Prostate gland (tissue), 2 donors: Measurements from ENCODE around the gene LHCGR.

ENCODE experiments used
- POLR2A ChIP-seq: fragments of 450-650 bp; IDR thresholded peaks from one replicate; pipeline ENCODE4 v1.6.1; 2016; ENCODE audit warnings: antibody characterized with exemption, mild to moderate bottlenecking
- TF ChIP-seq, protein P1 (sequence below), 4 experiments: fragments of 200-600 bp in 2 of 4; fragments of 450-650 bp in 2 of 4; sonication (generic) in 2 of 4; IDR thresholded peaks; 1 replicate in 3 of 4; 2 replicates in 1 of 4; pipeline ENCODE4 v1.5.1; 2016 to 2019; ENCODE audit warnings: antibody characterized with exemption in 4 of 4, mild to moderate bottlenecking in 2 of 4, moderate library complexity in 2 of 4

DNA sequence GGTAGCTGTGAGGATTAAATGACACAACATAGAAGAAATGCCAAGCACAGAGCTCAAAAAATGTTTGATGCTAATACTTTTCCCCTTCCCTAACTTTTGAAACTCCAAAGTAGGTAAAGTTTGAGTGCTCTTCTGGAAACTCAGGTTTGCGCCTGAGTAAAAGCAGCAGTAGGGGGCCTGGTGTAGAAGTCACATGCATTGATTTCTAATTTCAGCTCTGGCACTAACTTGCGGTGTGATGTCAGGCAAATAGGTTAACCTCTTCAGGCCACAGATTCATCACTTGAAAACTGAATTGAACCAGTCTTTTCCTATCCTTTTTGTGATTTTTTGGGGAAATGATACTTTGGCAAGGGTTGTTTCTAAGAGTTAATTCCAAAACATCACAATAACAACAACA is 27.2 kb downstream of the LHCGR start:
- TF ChIP-seq POLR2A, result no peak
- TF ChIP-seq, protein P1, sequence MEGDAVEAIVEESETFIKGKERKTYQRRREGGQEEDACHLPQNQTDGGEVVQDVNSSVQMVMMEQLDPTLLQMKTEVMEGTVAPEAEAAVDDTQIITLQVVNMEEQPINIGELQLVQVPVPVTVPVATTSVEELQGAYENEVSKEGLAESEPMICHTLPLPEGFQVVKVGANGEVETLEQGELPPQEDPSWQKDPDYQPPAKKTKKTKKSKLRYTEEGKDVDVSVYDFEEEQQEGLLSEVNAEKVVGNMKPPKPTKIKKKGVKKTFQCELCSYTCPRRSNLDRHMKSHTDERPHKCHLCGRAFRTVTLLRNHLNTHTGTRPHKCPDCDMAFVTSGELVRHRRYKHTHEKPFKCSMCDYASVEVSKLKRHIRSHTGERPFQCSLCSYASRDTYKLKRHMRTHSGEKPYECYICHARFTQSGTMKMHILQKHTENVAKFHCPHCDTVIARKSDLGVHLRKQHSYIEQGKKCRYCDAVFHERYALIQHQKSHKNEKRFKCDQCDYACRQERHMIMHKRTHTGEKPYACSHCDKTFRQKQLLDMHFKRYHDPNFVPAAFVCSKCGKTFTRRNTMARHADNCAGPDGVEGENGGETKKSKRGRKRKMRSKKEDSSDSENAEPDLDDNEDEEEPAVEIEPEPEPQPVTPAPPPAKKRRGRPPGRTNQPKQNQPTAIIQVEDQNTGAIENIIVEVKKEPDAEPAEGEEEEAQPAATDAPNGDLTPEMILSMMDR (IDR thresholded peaks at IDR 0.05), result no peak
